GM18873 (cell line): ENCODE measurements around the gene CCR8.

Experiments
- ATAC-seq: cut with Tn5 transposase; IDR thresholded peaks from one replicate; pipeline ENCODE4 v1.9.1; 2021; ENCODE audit warnings: mild to moderate bottlenecking, moderate library complexity, moderate number of reproducible peaks; ENCODE audit not compliant: unreplicated experiment, low FRiP score

Gene CCR8

GRCh38 chr3:39329493-39329892 is at the start of gene CCR8:
TSS of gene CCR8 (plus strand) at chr3:39329709. CDS start at chr3:39332332, 2,623 bp downstream.
- ATAC-seq = no peak

GRCh38 chr3:39279745-39280517 is 49.6 kb upstream of the CCR8 start, which contains the start of gene CX3CR1:
TSS of gene CX3CR1 (minus strand) at chr3:39280036. CDS start at chr3:39266509, 13,527 bp downstream.
- ATAC-seq = no peak

DNA sequence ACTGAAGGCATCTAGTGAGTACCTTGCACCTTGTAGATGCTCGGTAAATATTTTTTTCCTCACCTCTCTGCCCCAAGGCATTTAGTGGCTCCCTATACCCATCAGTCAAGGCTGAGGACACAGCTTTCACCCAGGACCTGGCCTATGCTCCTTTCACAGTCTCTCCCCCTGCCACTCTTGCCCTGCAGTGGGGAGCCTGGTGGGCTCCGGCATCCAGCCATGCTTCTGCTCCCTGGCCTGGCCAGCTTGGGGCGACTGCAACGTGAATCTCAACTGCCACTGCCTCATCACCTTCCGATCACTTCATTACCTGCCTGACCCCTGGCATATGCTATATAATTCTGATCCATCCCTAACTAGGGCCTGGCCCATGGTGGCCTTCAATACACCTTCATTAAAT is 48.9 kb upstream of the CCR8 start:
- ATAC-seq = no peak

DNA sequence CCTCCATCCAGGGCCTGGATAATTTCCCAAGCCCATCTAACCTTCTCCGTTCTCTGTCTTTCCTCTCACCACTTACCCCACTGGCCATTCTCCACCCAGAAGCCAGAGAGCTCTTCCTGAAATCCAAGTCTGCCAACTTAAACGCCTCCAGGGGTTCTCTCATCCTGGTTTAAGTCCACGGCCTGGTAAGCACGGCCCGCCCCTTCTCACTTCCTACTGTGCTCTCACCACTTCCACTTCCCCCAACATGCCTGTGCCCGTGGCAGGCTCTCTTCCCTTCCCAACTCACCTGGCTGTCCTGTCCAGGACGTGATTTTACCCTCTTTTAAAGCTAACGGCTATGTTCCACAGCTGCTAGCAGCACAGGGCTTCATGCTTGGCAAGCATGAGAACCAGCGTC is 48.0 kb upstream of the CCR8 start:
- no peak for ATAC-seq

DNA sequence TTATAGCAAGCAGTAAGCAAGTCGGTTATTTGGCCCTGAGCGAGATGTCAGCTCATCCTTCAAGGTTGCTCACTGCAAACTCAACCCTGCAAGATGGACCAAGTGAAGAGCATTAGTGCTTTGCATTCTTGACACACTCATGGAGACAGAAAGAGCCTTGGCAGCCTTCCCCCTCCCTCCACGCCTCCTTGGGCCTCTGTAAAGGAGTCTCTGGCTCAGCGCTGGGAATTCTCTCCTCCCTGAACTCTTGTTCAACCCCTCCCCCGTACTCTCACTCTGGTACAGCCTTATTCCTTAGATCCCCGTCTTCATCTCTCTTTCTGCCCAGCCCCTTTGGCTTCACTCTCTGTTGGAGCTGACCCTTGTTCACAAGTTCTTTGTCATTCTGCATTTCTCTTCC is 47.5 kb upstream of the CCR8 start:
- no peak for ATAC-seq

GRCh38 chr3:39284457-39284881 is 45.0 kb upstream of the CCR8 start:
- no peak for ATAC-seq

DNA sequence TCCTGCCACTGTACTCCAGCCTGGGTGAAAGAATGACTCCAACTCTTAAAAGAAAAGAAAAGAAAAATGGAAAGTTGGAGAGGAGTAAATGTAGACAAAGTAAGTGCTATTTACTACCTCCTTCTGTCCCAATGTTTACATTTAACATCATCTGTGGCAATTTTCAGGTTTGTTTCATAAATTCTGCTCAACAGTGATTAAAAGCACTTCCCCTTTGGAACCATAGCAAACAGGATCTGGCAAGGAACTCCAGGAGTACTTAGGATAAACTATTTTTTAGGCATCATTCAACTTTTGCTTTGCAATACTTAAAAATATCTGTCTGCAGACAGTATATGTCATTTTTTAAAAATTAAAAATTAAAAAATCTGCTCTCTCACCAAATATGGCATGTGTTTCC is 44.2 kb upstream of the CCR8 start:
- no peak for ATAC-seq

DNA sequence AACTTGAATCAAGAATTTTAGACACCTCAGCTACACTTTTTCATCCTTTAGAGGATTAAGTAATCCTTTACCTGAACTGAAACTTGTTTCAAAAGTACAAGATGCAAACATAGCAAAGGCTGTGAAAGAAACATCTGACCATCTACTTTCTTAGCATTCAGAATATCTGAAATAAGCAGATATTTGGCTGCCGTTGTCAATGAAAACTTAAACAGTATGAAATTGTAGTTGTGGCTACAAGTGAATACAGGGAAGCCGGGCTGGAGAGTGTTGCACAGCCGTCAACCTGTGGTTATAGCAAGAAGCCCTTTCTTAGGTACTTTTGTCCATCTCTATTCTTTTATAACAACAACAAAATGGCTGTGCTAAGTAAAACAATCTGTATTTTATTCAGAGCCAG is 42.7 kb upstream of the CCR8 start:
- ATAC-seq = no peak

- no peak for ATAC-seq
These were observed 42.0 kb upstream of the CCR8 start for GRCh38 chr3:39287216-39288164.

DNA sequence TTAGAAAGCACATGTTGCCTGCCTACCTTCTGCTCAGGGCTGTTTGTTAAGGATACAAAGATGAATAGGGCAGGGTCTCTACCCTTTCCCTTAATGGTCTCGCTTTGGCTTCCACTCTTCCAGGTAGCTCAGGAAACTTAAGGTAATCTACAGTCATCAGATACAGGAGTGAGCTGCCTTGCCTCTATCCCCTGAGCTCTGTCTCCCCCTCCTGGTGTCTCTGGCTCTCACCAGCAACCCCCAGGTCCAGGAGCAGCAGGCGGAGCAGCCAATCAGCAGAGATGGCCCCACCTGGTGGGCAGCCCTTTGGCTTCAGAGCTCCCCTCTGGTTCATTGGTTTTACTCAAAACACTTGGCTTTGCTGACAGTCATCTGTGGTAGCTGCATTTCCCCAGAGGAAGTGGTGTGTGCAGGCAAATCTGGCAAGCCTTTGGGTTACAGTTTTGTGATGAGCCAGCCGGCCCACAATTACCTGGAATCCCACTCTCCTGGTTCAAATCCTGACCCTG is 41.2 kb upstream of the CCR8 start:
- peak; percentile 91 for ATAC-seq

- ATAC-seq = no peak
These were observed 40.4 kb upstream of the CCR8 start for GRCh38 chr3:39289107-39289506.

DNA sequence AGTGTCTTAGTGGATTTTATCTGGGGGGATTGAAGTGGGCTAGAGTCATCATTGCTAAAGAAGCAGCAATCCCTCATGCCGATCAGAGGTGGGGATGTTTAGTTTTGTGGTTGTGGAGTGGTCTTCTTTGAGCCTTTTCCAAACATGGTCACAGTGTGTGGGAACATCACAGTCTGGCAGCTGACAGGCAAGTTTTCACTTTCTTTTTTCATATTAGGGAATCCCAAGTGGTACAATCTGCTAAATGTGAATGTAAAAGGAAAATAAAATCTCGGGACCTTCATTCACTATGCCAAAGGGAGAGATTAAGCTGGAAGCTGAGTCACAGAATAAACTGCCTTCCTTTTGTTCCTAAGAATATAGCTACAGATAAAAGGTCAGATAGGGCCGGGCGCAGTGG is 39.3 kb upstream of the CCR8 start:
- ATAC-seq = no peak

DNA sequence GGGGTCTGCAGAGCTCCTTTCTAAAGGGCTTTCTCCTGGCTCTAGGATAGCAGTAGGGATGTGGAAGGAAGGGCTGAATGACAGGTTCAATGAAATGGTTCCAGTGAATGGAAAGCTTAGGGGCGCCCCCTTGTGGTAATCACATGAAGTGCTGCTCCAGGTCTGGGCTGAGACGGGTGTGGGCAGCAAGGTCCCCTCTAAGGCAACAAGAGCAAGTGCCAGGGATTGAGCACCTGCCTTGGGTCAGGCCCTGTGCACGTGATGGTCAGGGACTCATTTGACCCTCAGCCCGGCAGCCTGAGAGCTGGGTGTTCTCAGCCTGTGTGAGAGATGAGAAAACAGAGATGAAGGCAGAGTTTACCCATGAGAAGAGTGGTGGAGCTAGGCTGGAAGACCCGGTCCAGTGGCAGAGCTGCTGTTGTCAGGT is 37.6 kb upstream of the CCR8 start:
- no peak for ATAC-seq

- ATAC-seq = no peak
These were observed 36.5 kb upstream of the CCR8 start for GRCh38 chr3:39292961-39293360.

GRCh38 chr3:39294446-39295183 is 34.9 kb upstream of the CCR8 start:
- no peak for ATAC-seq

DNA sequence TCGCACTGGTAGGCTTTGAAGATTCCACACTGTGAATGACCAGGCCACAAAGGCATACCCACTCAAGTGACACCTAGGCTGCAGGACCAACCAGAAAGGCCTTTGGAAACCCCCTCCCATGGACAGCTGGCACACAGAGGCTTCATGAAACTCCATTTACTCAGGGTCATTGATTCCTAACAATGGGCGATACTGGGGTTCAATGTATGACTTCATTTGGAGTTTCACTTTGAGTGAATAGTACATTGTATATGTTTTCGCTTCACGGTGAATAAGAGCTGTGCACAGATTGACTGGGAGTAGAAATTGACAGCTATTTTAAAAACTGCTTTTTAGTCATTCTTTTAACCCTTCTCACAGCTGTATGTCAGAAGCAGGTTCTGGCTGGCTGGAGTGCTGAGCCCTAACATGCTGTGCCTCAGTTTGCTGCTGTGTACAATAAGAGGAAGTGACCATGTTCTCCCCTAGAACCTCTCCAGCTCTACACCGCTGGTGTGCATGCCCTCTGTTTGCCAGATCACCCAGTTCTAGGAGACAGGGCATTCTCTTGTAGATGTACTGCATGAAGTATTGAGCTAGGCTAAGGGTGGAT is 34.2 kb upstream of the CCR8 start:
- ATAC-seq = peak; percentile 86

GRCh38 chr3:39296197-39297077 is 33.1 kb upstream of the CCR8 start:
- no peak for ATAC-seq

DNA sequence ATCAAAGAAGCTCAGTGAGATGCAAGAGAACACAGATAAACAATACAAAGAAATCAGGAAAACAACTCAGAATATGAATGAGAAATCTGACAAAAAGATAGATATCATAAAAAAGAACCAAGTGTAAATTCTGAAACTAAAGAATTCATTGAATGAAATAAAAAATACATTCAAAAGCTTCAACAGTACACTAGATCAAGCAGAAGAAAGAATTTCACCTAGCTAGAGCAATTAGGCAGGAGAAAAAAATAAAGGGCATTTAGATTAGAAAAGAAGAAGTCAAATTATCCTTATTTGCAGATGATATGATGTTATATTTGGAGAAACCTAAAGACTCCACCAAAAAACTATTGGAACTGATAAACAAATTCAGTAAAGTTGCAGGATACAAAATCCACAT is 30.2 kb upstream of the CCR8 start:
- no peak for ATAC-seq

DNA sequence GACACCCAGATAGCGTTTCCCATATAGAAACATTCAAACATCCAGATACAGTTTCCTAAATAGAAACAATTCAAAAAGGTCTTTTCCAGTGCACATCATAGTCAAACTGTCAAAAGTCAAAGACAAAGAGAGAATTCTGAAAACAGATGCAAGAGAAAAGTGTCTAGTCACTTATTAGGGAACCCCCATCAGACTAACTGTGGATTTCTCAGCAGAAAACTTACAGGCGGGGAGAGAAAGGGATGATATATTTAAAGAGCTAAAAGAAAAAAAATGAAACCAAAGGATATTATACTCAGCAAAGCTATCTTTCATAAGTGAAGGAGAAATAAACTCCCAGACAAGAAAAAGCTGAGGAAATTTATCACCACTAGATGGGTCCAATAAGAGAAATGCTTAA is 27.3 kb upstream of the CCR8 start:
- ATAC-seq = no peak
